Rectal smooth muscle tissue (tissue), 1 donor: ENCODE data around the gene MREG.
"Not testable (repeated sequence)": the region's sequence is repeated elsewhere in the genome, so short reads cannot be mapped to it uniquely, and the experiment has no call there.

ENCODE experiments used
- H3K27ac ChIP-seq: one replicate; pipeline ENCODE4 v1.7.0; 2013; ENCODE audit warnings: low read depth, low read length, inconsistent platforms
- H3K27me3 ChIP-seq: one replicate; pipeline ENCODE4 v1.7.0; 2013; ENCODE audit warnings: low read length; ENCODE audit not compliant: control insufficient read depth, insufficient read depth
- H3K36me3 ChIP-seq: one replicate; pipeline ENCODE4 v1.7.0; 2013; ENCODE audit warnings: low read length; ENCODE audit not compliant: control insufficient read depth, insufficient read depth
- H3K4me1 ChIP-seq: one replicate; pipeline ENCODE4 v1.7.0; 2013; ENCODE audit warnings: low read length; ENCODE audit not compliant: control insufficient read depth, insufficient read depth
- H3K4me3 ChIP-seq: one replicate; pipeline ENCODE4 v1.7.0; 2013; ENCODE audit warnings: low read length
- H3K9ac ChIP-seq: one replicate; pipeline ENCODE4 v1.7.0; 2013; ENCODE audit warnings: low read length

MREG gene

DNA sequence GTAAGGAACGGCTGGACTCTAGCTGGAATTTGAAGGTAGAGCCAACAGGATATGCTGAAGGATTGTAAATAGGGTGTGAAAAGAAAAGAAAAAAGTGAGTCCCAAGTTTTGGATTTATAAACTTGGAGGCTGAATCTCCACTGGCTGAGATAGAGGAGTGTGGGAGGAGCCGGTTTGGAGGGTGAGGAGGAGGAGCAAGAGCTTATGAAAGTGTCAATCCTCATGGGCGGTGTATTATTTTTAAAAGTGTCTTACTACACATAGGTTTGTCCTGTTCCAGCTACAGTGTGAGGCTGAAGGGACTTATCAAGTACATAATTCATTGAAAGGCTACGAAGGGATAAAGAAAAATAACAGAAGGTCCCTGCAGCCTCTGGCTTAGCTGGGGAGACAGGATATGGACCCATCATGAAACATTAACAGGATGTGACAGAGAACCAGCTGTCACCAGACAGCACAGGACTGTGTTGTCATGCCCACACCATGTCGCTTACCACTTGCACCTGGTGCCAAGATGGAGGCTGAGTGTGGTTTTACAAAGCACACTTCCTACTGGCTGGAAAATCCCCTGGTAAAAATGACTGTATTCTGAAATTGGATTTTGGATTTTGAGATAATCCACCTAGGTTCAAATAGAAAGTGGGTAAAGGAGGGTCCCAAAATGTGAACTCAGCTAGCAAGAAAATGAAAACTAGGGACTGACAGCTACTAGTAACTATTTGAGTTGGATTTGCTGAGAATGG, 2.5 kb upstream of the MREG start:
- Histone ChIP-seq H3K27me3 (no peaks in the 10 kb centered on the region), H3K4me1 (no peaks in the 10 kb centered on the region), H3K4me3 (no peak overlapping the region), H3K9ac (no peak overlapping the region), H3K27ac (no peak overlapping the region), H3K36me3 (no peaks in the 10 kb centered on the region)

DNA sequence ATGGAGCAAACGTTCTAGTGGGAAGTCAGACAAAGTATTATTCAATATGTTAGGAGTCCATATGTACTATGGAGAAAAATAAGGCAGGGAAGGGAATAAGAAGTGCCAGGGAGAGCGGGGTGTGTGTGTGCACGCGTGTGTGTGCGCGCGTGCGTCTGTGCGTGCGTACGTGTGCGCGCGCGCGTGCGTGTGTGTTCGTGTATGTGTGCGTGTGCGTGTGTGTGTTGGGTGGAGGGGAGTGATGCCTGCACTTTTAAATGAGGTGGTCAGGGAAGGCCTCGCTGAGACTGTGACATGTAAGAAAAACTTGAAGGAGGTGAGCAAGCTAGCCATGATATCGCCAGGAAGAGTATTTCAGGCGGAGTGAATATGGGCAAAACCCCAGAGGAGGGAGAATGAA, 1.6 kb upstream of the MREG start:
- H3K4me3 ChIP-seq, result no peak overlapping the region
- no peak overlapping the region for H3K9ac ChIP-seq
- H3K27ac ChIP-seq, result no peak overlapping the region
- H3K36me3 ChIP-seq, result no peaks in the 10 kb centered on the region
- H3K4me1 ChIP-seq, result no peaks in the 10 kb centered on the region
- no peaks in the 10 kb centered on the region for H3K27me3 ChIP-seq

DNA sequence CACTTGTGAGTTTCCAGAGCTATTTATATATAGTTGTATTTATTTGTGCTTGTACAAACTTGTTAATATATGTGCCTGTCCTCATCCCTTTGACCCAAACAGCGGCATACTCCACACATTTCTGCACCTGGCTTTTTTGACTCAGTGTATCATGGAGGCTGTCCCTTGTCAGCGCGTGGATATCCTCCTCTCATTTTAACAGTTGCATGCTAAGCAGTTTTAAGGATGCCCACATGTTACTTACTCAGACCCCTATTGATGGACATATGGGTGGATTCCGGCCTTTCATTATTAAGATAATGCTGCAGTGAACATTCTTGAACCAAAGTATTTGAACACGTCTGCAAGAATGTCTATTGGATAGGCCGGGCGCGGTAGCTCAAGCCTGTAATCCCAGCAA, 655 bp upstream of the MREG start:
- Histone ChIP-seq H3K4me1 (no peaks in the 10 kb centered on the region), H3K9ac (no peak overlapping the region), H3K36me3 (no peaks in the 10 kb centered on the region), H3K27me3 (no peaks in the 10 kb centered on the region), H3K27ac (no peak overlapping the region), H3K4me3 (no peak overlapping the region)

DNA sequence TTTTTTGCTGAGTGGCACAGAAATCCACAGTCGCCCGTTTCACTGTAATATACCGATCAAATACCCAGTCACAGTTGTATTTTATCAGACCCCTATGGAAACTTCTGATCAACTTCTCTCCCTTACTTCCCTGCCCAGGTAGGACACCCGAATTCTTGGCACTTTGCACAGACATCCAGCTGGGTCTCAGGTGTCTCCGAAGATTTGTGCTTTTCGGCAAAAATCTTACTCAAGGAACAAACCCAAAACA, 596 bp downstream of the MREG start:
- H3K9ac ChIP-seq, result no peak overlapping the region

DNA sequence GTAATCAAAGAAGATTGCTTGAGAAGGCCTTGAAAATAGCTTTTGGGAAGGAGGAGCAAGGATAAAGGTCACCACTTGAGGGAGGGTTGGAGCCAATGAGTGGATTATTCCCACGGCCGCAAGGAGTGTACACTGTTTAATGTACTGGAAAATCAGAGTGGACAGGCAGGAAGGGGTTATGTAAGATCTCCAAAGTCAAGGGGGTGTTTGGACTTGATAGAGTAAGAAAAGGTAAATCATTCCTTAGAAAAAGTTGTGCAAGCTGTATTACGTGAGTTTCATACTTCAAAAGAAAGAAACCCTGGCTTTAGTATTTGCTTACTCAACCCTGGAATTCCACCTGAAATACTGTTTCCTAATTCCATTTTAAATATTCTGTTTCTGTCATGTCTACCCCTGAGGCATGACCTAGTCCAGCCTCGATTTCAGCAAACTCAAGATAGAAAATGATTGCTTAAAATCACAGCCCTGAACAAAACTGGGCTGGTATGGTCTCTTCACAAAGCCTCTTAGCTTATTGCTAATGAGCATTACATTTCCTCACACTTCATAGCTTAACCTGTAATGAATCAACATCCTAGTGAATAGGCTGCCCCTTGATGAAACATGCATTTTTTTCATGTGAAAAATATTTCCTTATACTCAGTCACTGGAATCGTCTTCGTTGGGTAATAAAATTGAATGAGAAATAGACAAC, 1.1 kb downstream of the MREG start:
- Histone ChIP-seq H3K27me3 (no peaks in the 10 kb centered on the region), H3K27ac (no peak overlapping the region), H3K9ac (no peak overlapping the region), H3K36me3 (no peaks in the 10 kb centered on the region), H3K4me3 (peak overlapping the region; percentile 71), H3K4me1 (no peaks in the 10 kb centered on the region)

More for the DNA sequence above, 596 bp downstream of the MREG start:
- Histone ChIP-seq H3K27ac (no peak overlapping the region), H3K27me3 (no peaks in the 10 kb centered on the region), H3K4me1 (no peaks in the 10 kb centered on the region), H3K36me3 (no peaks in the 10 kb centered on the region), H3K4me3 (peak overlapping the region; percentile 71)

DNA sequence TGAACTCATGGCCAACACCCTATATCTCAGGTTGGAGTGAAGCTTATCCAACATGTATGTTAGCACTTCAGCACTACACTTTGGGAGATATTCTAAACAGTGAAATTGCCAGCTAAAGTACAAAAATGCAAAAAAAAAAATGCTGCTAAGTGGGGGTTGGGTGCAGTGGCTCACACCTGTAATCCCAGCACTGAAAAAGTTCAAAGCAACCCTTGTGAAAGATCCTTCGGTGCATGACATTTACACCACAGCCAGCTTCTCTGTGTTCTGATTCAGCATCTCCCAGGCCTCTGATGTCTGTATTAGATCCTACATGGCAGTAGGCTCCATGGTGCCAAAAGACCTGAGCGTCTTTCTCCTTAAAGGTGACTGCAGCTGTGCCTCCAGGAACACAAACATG, 4.1 kb downstream of the MREG start:
- H3K36me3 ChIP-seq, H3K4me1 ChIP-seq, H3K9ac ChIP-seq, H3K27ac ChIP-seq, H3K4me3 ChIP-seq, H3K27me3 ChIP-seq: not testable (repeated sequence)

DNA sequence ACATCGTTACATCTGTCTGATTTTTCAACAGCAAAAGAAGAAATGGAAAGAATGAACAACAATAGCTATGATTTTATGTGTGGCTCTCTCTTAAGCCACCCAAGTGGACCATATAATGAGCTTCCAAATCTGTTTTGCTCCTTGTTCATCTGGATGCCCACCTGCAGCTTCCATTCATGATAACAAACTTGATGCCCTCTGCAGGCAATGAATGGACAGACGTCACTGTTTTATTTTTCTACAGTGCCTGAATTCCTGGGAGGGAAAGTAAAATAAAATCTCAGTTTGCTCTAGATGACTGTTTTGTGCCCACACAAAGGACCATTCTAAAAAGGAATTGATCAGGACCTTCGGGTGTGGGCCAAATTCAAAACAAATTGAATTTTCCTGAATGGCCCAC, 5.0 kb downstream of the MREG start:
- no peaks in the 10 kb centered on the region for H3K4me1 ChIP-seq
- H3K27ac ChIP-seq, result no peak overlapping the region
- H3K4me3 ChIP-seq, result no peak overlapping the region
- H3K27me3 ChIP-seq, result no peaks in the 10 kb centered on the region
- no peak overlapping the region for H3K9ac ChIP-seq
- H3K36me3 ChIP-seq, result no peaks in the 10 kb centered on the region

DNA sequence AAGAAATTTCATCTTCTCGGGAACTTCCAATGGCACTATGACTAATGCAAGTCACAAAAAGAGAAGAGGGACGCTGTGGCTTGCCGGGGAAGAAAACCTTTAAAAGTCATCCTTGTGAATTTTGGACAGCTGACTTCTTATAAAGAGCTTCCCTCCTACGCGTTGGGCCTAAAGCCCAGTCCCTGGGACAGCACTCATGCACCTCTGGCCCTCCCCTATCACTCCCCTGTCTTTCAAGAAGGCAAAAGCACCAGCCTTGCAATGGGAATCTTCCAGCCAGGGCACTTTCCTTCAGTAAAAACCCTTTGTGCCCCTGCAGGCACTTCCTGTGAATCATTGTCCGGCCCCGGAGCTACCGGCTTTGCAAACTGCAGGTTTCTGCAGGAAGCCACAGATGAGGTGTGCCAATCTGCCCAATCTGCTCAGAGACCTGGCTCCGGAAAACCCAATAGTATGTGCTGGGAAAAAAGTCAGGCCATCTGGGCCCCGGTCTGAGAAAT, 7.1 kb downstream of the MREG start:
- H3K9ac ChIP-seq, result no peak overlapping the region
- H3K27ac ChIP-seq, result no peak overlapping the region
- no peak overlapping the region for H3K4me3 ChIP-seq
- no peaks in the 10 kb centered on the region for H3K36me3 ChIP-seq
- no peaks in the 10 kb centered on the region for H3K4me1 ChIP-seq
- H3K27me3 ChIP-seq, result no peaks in the 10 kb centered on the region

DNA sequence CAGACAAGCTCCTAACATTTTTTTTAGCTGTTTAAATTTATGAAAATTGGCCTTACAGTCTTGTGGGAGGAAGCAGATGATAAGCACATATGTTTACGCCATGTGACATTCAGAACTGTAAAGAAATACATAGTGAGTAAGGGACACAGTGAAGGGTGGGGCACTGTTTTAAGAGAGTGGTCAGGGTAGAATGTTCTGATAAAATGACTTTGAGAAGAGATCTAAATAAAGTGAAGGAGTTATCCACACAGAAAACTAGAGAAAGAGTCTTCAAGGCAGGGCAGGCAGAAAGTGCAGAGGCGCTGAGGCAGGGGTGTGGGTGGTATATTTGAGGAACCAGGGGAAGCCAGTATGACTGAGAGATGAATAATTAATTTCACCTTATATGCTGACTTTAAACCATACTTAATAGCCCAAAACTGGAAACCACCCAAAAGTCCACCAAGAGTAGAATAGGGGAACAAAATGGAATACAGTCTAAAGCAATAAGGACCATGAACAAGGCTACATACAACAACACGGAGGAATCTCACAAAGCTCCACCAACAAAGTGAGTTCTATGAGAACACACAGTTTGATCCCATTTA, 8.6 kb downstream of the MREG start:
- H3K27me3 ChIP-seq, result no peaks in the 10 kb centered on the region
- H3K9ac ChIP-seq, result no peak overlapping the region
- H3K36me3 ChIP-seq, result no peaks in the 10 kb centered on the region
- no peak overlapping the region for H3K27ac ChIP-seq
- no peaks in the 10 kb centered on the region for H3K4me1 ChIP-seq
- no peak overlapping the region for H3K4me3 ChIP-seq

DNA sequence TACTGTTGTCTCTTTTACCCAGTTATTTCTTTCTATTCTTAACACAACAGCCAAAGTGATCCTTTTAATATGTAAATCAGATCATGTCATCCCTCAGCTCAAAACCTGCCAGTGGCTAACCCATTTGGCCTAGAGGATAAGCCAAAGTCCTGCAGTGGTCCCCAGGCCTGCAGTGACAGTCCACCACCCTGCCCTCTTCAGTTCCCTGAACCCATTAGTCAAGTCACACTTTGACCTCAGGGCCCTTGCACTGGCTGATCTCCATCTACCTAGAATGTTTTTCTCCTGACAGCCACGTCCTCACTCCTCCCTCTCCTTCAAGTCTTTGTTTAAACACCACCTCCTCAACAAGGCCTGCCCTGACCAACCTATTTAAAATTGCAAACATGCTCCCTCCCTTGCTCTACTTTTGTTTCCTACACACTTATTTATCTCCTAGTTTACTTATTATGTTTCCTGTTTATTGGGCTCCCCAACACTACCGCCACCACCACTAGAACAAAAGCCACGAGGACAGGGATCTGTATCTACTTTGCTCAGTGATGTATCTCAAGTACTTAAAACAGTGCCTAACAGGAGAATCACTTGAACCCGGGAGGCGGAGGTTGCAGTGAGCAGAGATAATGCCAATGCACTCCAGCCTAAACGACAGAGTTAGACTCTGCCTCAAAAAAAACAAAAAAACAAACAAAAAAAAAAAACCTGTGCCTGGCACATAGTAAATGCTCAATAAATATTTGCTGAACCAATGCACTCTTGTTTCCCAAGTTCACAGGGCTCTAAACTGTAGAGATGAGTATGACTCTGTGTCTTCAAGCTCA, 9.3 kb downstream of the MREG start:
- H3K9ac ChIP-seq, result no peak overlapping the region
- no peak overlapping the region for H3K4me3 ChIP-seq
- H3K36me3 ChIP-seq, result no peaks in the 10 kb centered on the region
- no peaks in the 10 kb centered on the region for H3K4me1 ChIP-seq
- no peak overlapping the region for H3K27ac ChIP-seq
- no peaks in the 10 kb centered on the region for H3K27me3 ChIP-seq

DNA sequence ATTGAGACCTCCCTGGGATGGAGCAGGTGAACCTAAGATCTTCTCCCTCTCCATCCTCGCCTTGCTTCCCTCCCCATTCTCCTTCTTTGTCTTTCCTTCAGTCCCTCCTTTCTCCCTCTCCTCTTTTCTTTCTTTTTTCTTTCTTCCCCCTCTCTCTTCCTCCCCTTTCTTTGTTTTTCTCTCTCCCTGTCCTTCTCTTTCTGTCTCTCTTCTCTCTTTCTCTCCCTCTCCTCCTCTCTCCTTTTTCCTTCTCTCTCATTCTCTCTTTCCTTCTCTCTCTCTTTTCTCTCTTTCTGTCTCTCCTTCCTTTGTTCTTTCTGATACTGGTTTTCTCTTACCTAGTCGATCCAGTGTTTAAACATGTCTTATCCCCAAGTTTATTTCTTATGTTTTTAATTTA, 10.7 kb downstream of the MREG start:
- no peak overlapping the region for H3K9ac ChIP-seq
- H3K36me3 ChIP-seq, result no peaks in the 10 kb centered on the region
- H3K4me3 ChIP-seq, result no peak overlapping the region
- no peaks in the 10 kb centered on the region for H3K4me1 ChIP-seq
- no peak overlapping the region for H3K27ac ChIP-seq
- H3K27me3 ChIP-seq, result no peaks in the 10 kb centered on the region

DNA sequence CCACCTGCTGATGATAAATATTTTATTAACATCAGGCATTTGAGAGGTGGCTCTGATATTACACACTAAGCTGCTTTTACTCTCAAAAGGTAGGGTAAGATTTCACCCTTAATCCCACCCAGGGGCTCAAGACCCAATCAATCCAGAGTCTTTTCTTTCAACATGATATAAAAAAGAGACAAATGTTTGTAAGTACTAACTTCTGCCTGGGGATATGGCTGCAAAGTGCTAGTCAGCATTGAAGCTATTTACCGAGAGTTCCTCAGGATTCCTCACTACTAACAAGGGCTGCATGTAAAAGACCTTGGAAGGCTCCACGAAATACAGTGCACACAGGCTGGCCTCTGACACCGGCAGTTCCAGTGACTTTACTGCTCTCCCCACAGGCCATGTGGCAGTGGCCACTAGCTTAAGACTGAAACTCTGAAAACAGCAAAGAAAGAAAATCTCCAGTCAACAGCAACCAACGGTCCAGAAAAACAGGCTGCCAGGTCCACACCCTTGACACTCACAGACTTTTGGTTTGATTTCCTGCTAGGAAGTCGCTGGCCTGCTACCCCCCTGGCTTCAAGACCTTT, 11.2 kb downstream of the MREG start:
- no peaks in the 10 kb centered on the region for H3K4me1 ChIP-seq
- H3K27ac ChIP-seq, result no peak overlapping the region
- no peak overlapping the region for H3K9ac ChIP-seq

More for the DNA sequence above, 11.2 kb downstream of the MREG start:
- Histone ChIP-seq H3K27me3 (no peaks in the 10 kb centered on the region), H3K36me3 (no peaks in the 10 kb centered on the region), H3K4me3 (no peak overlapping the region)
